ENCODE results near the gene CALN1. TPM values are rescaled to one million over a fixed set of nuclear protein-coding genes. Genes with fewer than 3 reads are reported as not detected.

CALN1 gene
- total and polyA plus RNA-seq, 11 donors: not detected

GRCh38 chr7:72326365-72326764 is 85.8 kb downstream of the CALN1 start:
- peaks cover 0 to under 1% (median 0%) of the 10 kb centered on the region in 12 donors for H3K9me3 ChIP-seq
- DNase-seq (no peak), ATAC-seq (no peak)
- no peaks in the 10 kb centered on the region for H3K36me3 ChIP-seq
- H3K27me3 ChIP-seq: no peaks in the 10 kb centered on the region
- no peaks in the 10 kb centered on the region for H3K4me1 ChIP-seq
- TF ChIP-seq POLR2A (IDR thresholded peaks at IDR 0.05) (no peak), CTCF (IDR thresholded peaks at IDR 0.05) (no peak)
- H3K27ac ChIP-seq: no peak overlapping the region
- intact Hi-C loops (cut with DNase I): no loop called here
- no peak overlapping the region for H3K4me3 ChIP-seq
- WGBS, 4 donors: 71 to 78% (median 72%) methylated on average over 4 of the region's 4 CpGs

- no peak for DNase-seq
- TF ChIP-seq POLR2A (IDR thresholded peaks at IDR 0.05) (no peak), CTCF (IDR thresholded peaks at IDR 0.05) (no peak)
- Histone ChIP-seq H3K4me1 (no peaks in the 10 kb centered on the region), H3K27ac (no peak overlapping the region), H3K9me3 (no peaks in the 10 kb centered on the region), H3K27me3 (no peaks in the 10 kb centered on the region), H3K36me3 (no peaks in the 10 kb centered on the region), H3K4me3 (no peak overlapping the region)
- intact Hi-C loops (cut with DNase I): no loop called here
- WGBS, 4 donors: 85 to 90% (median 86%) methylated on average over 5 of the region's 5 CpGs
- ATAC-seq: no peak
These were observed 86.6 kb downstream of the CALN1 start for GRCh38 chr7:72325561-72325960.

GRCh38 chr7:72321637-72322036 is 90.5 kb downstream of the CALN1 start:
- ATAC-seq (no peak), DNase-seq (no peak)
- Histone ChIP-seq H3K4me3 (no peak overlapping the region), H3K27me3 (no peaks in the 10 kb centered on the region), H3K9me3 (peaks cover 0 to 7% (median 0%) of the 10 kb centered on the region in 12 donors), H3K4me1 (no peaks in the 10 kb centered on the region), H3K27ac (no peak overlapping the region), H3K36me3 (no peaks in the 10 kb centered on the region)
- TF ChIP-seq CTCF (IDR thresholded peaks at IDR 0.05) (no peak), POLR2A (IDR thresholded peaks at IDR 0.05) (no peak)
- 64 to 79% (median 75%) methylated on average over 7 of the region's 7 CpGs for WGBS, 4 donors
- intact Hi-C loops (cut with DNase I): no loop called here

- no peak overlapping the region for H3K27ac ChIP-seq
- WGBS, 4 donors: 81 to 87% (median 86%) methylated on average over 8 of the region's 8 CpGs
- H3K36me3 ChIP-seq: no peaks in the 10 kb centered on the region
- H3K4me3 ChIP-seq: no peak overlapping the region
- TF ChIP-seq CTCF (IDR thresholded peaks at IDR 0.05) (no peak), POLR2A (IDR thresholded peaks at IDR 0.05) (no peak)
- DNase-seq: no peak
- H3K9me3 ChIP-seq: peaks cover 0 to 7% (median 0%) of the 10 kb centered on the region in 12 donors
- intact Hi-C loops (cut with DNase I): no loop called here
- no peak for ATAC-seq
- no peaks in the 10 kb centered on the region for H3K27me3 ChIP-seq
- no peaks in the 10 kb centered on the region for H3K4me1 ChIP-seq
These were observed 91.1 kb downstream of the CALN1 start for GRCh38 chr7:72321081-72321480.

Measured in heart left ventricle (tissue), 16 donors.